Caco-2 (cell line): ENCODE results near the gene TSC22D2. TPM values are rescaled to one million over a fixed set of nuclear protein-coding genes. Genes with fewer than 3 reads are reported as not detected.
A peak's percentile ranks its signal among the peaks of the same experiment; 100 is the strongest.

Source experiments
- BruUV-seq: library from RNA; stranded (reverse); fragments of 400-500 nt; replicated peaks from 2 replicates; lab custom pipeline; 2021; lab: Mats Ljungman, UMichigan
- CTCF ChIA-PET: fragments of 300-600 bp; sonication (Branson Sonifier 250); formaldehyde crosslinking; loops from one replicate; lab custom pipeline; 2022; ENCODE audit warnings: antibody characterized with exemption; lab: Charles Lee
- POLR2A ChIA-PET: fragments of 300-600 bp; sonication (Branson Sonifier 250); formaldehyde crosslinking; loops from one replicate; lab custom pipeline; 2022; ENCODE audit warnings: antibody characterized with exemption; lab: Charles Lee
- DNase-seq, 2 experiments: peaks; one replicate each; pipeline versions ENCODE4 v3.0.0 to v3.0.0-alpha.2; 2020 to 2022
- H3K27me3 ChIP-seq: replicated peaks from 2 replicates; pipeline ENCODE4 v1.6.0; 2011; ENCODE audit warnings: low read length; ENCODE audit not compliant: control insufficient read depth, insufficient read depth
- H3K36me3 ChIP-seq: 2 replicates; pipeline ENCODE4 v1.5.1; 2011; ENCODE audit warnings: low read length; ENCODE audit not compliant: control insufficient read depth, insufficient read depth
- H3K4me1 ChIP-seq: fragments of 250-450 bp; sonication (Bioruptor Pico); 2 replicates; pipeline ENCODE4 v1.5.1; 2020; ENCODE audit warnings: mild to moderate bottlenecking
- H3K4me3 ChIP-seq: 2 replicates; pipeline ENCODE4 v1.5.1; 2011; ENCODE audit warnings: low read depth, mild to moderate bottlenecking, control low read depth, low read length
- H3K9me3 ChIP-seq: fragments of 250-450 bp; sonication (Bioruptor Pico); 2 replicates; pipeline ENCODE4 v1.5.1; 2020; ENCODE audit warnings: mild to moderate bottlenecking, moderate library complexity
- H3K27ac Mint-ChIP-seq: one replicate; pipeline ENCODE4 v1.8.0; 2022; ENCODE audit warnings: mixed read lengths; ENCODE audit not compliant: unreplicated experiment
- H3K27me3 Mint-ChIP-seq: one replicate; pipeline ENCODE4 v1.8.0; 2022; ENCODE audit warnings: mixed read lengths; ENCODE audit not compliant: insufficient read depth, unreplicated experiment
- H3K36me3 Mint-ChIP-seq: one replicate; pipeline ENCODE4 v1.8.0; 2022; ENCODE audit warnings: mild to moderate bottlenecking, mixed read lengths; ENCODE audit not compliant: insufficient read depth, unreplicated experiment
- H3K4me1 Mint-ChIP-seq: one replicate; pipeline ENCODE4 v1.8.0; 2022; ENCODE audit warnings: low read depth, mixed read lengths; ENCODE audit not compliant: unreplicated experiment
- H3K4me3 Mint-ChIP-seq: one replicate; pipeline ENCODE4 v1.8.0; 2022; ENCODE audit warnings: mild to moderate bottlenecking, moderate library complexity, mixed read lengths; ENCODE audit not compliant: unreplicated experiment
- H3K9me3 Mint-ChIP-seq: one replicate; pipeline ENCODE4 v1.8.0; 2022; ENCODE audit warnings: mixed read lengths; ENCODE audit not compliant: unreplicated experiment
- intact Hi-C: fragments of 100-400 bp; cut with micrococcal nuclease; formaldehyde crosslinking; loops from one replicate; pipeline ENCODE4 v1.10.0; 2022; ENCODE audit not compliant: unreplicated experiment
- total RNA-seq: library from RNA; stranded (reverse); gene quantifications from 2 replicates; pipeline ENCODE4 v1.2.3, GENCODE V29; 2022
- TF ChIP-seq, protein P1 (sequence below), 2 experiments: fragments of 200-600 bp in 1 of 2; IDR thresholded peaks; 1 replicate in 1 of 2; 2 replicates in 1 of 2; pipeline versions ENCODE4 v1.5.1 to v1.8.0; 2011 to 2022; ENCODE audit warnings: antibody characterized with exemption in 1 of 2, control low read depth in 1 of 2, inconsistent platforms in 1 of 2, low read depth in 1 of 2, low read length in 1 of 2, mild to moderate bottlenecking in 1 of 2, moderate library complexity in 1 of 2; ENCODE audit not compliant: insufficient read depth in 1 of 2, severe bottlenecking in 1 of 2, unreplicated experiment in 1 of 2

The TSC22D2 gene
- total RNA-seq, 1 experiment from 2014 or later: 30.8 TPM

- intact Hi-C loops: loop anchor here (1.0 kb wide), 3 partner anchors 38 to 122 kb away; no protein-coding TSS in a partner anchor
- DNase-seq: no peak
- BruUV-seq: no TSS peak
- Mint-ChIP-seq H3K27me3 (no peaks in the 10 kb centered on the region), H3K4me3 (peak overlapping the region; percentile 97), H3K4me1 (peaks cover 6% of the 10 kb centered on the region), H3K27ac (peak overlapping the region; percentile 99), H3K36me3 (peaks cover 47% of the 10 kb centered on the region), H3K9me3 (no peaks in the 10 kb centered on the region)
- CTCF ChIA-PET: interaction anchor here (0.7 to 3.8 kb wide), 4 partner anchors 18 to 139 kb away, joined by 3 to 21 read pairs (median 4); no protein-coding TSS in a partner anchor
- TF ChIP-seq, protein P1, sequence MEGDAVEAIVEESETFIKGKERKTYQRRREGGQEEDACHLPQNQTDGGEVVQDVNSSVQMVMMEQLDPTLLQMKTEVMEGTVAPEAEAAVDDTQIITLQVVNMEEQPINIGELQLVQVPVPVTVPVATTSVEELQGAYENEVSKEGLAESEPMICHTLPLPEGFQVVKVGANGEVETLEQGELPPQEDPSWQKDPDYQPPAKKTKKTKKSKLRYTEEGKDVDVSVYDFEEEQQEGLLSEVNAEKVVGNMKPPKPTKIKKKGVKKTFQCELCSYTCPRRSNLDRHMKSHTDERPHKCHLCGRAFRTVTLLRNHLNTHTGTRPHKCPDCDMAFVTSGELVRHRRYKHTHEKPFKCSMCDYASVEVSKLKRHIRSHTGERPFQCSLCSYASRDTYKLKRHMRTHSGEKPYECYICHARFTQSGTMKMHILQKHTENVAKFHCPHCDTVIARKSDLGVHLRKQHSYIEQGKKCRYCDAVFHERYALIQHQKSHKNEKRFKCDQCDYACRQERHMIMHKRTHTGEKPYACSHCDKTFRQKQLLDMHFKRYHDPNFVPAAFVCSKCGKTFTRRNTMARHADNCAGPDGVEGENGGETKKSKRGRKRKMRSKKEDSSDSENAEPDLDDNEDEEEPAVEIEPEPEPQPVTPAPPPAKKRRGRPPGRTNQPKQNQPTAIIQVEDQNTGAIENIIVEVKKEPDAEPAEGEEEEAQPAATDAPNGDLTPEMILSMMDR (IDR thresholded peaks at IDR 0.05; ENCODE audit: insufficient read depth in 1 of 2, low read depth in 1 of 2, low read length in 1 of 2, severe bottlenecking in 1 of 2, unreplicated experiment in 1 of 2): no peak
- Histone ChIP-seq H3K4me3 (peak overlapping the region; percentile 99), H3K9me3 (no peaks in the 10 kb centered on the region), H3K36me3 (no peaks in the 10 kb centered on the region; the same call in 1 of the 2 replicates), H3K27me3 (no peaks in the 10 kb centered on the region), H3K4me1 (peaks cover 8% of the 10 kb centered on the region)
- POLR2A ChIA-PET: interaction anchor here (0.6 to 1.5 kb wide), 5 partner anchors 36 to 138 kb away, joined by 3 to 6 read pairs (median 4); partner anchors contain the start of genes EIF2A and SERP1
Observed at GRCh38 chr3:150407808-150408220, 284 bp upstream of the TSC22D2 start.

DNA sequence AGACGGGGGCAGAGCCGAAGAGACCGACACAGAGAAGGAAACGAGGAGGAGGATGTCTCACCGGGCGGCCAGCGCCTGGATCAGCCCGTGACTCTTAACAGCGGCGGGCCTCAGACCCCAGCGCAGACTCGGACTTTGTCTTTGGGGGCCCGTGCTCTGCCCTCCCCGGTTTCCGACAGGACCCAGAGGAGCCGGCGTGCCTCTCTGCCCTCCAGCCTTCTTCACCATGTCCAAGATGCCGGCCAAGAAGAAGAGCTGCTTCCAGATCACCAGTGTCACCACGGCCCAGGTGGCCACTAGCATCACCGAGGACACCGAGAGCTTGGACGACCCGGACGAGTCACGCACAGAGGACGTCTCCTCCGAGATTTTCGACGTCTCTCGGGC, 1.0 kb downstream of the TSC22D2 start:
- ChIA-PET CTCF (interaction anchor here (0.6 to 3.8 kb wide), 5 partner anchors 86 to 425 kb away, joined by 4 to 21 read pairs (median 6); no protein-coding TSS in a partner anchor), POLR2A (interaction anchor here (0.6 to 2.4 kb wide), 13 partner anchors 10 to 181 kb away, joined by 3 to 13 read pairs (median 3); partner anchors contain the start of genes EIF2A and SERP1)
- no peaks in the 10 kb centered on the region for H3K27me3 ChIP-seq
- peaks cover 6% of the 10 kb centered on the region for H3K4me1 Mint-ChIP-seq
- intact Hi-C loops: no loop called here
- H3K4me3 ChIP-seq: peak overlapping the region; percentile 99
- no peaks in the 10 kb centered on the region for H3K27me3 Mint-ChIP-seq
- H3K27ac Mint-ChIP-seq: peak overlapping the region; percentile 97
- H3K4me3 Mint-ChIP-seq: peak overlapping the region; percentile 97
- peaks cover 52% of the 10 kb centered on the region for H3K36me3 Mint-ChIP-seq
- H3K4me1 ChIP-seq: peaks cover 8% of the 10 kb centered on the region
- DNase-seq: peak in 1 of 2 experiments; percentile 42
- BruUV-seq: TSS peak; percentile 14
- no peaks in the 10 kb centered on the region for H3K9me3 Mint-ChIP-seq
- no peaks in the 10 kb centered on the region for H3K9me3 ChIP-seq
- TF ChIP-seq, protein P1 (IDR thresholded peaks at IDR 0.05; ENCODE audit: insufficient read depth in 1 of 2, low read depth in 1 of 2, low read length in 1 of 2, severe bottlenecking in 1 of 2, unreplicated experiment in 1 of 2): no peak
- H3K36me3 ChIP-seq: no peaks in the 10 kb centered on the region; the same call in 1 of the 2 replicates

GRCh38 chr3:150409512-150410310, 1.6 kb downstream of the TSC22D2 start:
- intact Hi-C loops: loop anchor here (1.0 to 5.0 kb wide), 4 partner anchors 62 to 172 kb away; no protein-coding TSS in a partner anchor
- no peaks in the 10 kb centered on the region; the same call in 1 of the 2 replicates for H3K36me3 ChIP-seq
- H3K4me3 ChIP-seq: peak overlapping the region; percentile 99
- no peaks in the 10 kb centered on the region for H3K27me3 ChIP-seq
- DNase-seq: peak; percentile 83 to 87
- CTCF ChIA-PET: interaction anchor here (1.0 to 3.8 kb wide), 7 partner anchors 70 to 171 kb away, joined by 3 to 21 read pairs (median 4); no protein-coding TSS in a partner anchor
- no TSS peak for BruUV-seq
- TF ChIP-seq, protein P1 (IDR thresholded peaks at IDR 0.05; ENCODE audit: insufficient read depth in 1 of 2, low read depth in 1 of 2, low read length in 1 of 2, severe bottlenecking in 1 of 2, unreplicated experiment in 1 of 2): peak in 1 of 2 experiments; percentile 50
- no peaks in the 10 kb centered on the region for H3K9me3 Mint-ChIP-seq
- no peaks in the 10 kb centered on the region for H3K27me3 Mint-ChIP-seq
- H3K9me3 ChIP-seq: no peaks in the 10 kb centered on the region
- POLR2A ChIA-PET: interaction anchor here (0.6 to 2.4 kb wide), 4 partner anchors 81 to 486 kb away, joined by 3 to 7 read pairs (median 4); partner anchors contain the start of gene SELENOT
- peaks cover 55% of the 10 kb centered on the region for H3K36me3 Mint-ChIP-seq
- peaks cover 6% of the 10 kb centered on the region for H3K4me1 Mint-ChIP-seq
- peak overlapping the region; percentile 97 for H3K27ac Mint-ChIP-seq
- peak overlapping the region; percentile 97 for H3K4me3 Mint-ChIP-seq
- H3K4me1 ChIP-seq: peaks cover 8% of the 10 kb centered on the region
